Limb (tissue), 2 donors: ENCODE results near the gene PCNP.
A peak's percentile ranks its signal among the peaks of the same experiment; 100 is the strongest.
"Not testable (repeated sequence)": the region's sequence is repeated elsewhere in the genome, so short reads cannot be mapped to it uniquely, and the experiment has no call there.

Experiments used
- DNase-seq, 2 donors: peaks; one replicate each; pipeline ENCODE4 v3.0.0-alpha.2; 2016; ENCODE audit errors: extremely low spot score in 2 of 2

Gene PCNP

GRCh38 chr3:101567528-101568317 is 6.3 kb upstream of the PCNP start:
- DNase-seq: no peak

- no peak for DNase-seq
Measured at GRCh38 chr3:101571028-101571895, 2.7 kb upstream of the PCNP start.

- DNase-seq: peak in 1 of 2 donors; percentile 17
Measured at GRCh38 chr3:101574388-101575112, 570 bp downstream of the PCNP start.

GRCh38 chr3:101577286-101577685 is 3.3 kb downstream of the PCNP start:
- DNase-seq: no peak

GRCh38 chr3:101588616-101589015 is 14.6 kb downstream of the PCNP start:
- no peak for DNase-seq

GRCh38 chr3:101591071-101591470 is 17.1 kb downstream of the PCNP start:
- no peak for DNase-seq

GRCh38 chr3:101602731-101603130 is 28.8 kb downstream of the PCNP start:
- no peak for DNase-seq

GRCh38 chr3:101603184-101603583 is 29.2 kb downstream of the PCNP start:
- DNase-seq: no peak

GRCh38 chr3:101605398-101605797 is 31.4 kb downstream of the PCNP start:
- not testable (repeated sequence) for DNase-seq

GRCh38 chr3:101611023-101611422 is 37.0 kb downstream of the PCNP start:
- DNase-seq: no peak

GRCh38 chr3:101613014-101613413 is 39.0 kb downstream of the PCNP start:
- not testable (repeated sequence) for DNase-seq

GRCh38 chr3:101615525-101615924 is 41.5 kb downstream of the PCNP start:
- no peak for DNase-seq

- DNase-seq: no peak
Measured at GRCh38 chr3:101617478-101617877, 43.5 kb downstream of the PCNP start.

- no peak for DNase-seq
Measured at GRCh38 chr3:101618726-101619125, 44.7 kb downstream of the PCNP start.

GRCh38 chr3:101619734-101620133 is 45.8 kb downstream of the PCNP start:
- no peak for DNase-seq

- no peak for DNase-seq
Measured at GRCh38 chr3:101623656-101624055, 49.7 kb downstream of the PCNP start.

- DNase-seq: no peak
Measured at GRCh38 chr3:101624857-101625256, 50.9 kb downstream of the PCNP start.

GRCh38 chr3:101625879-101626278 is 51.9 kb downstream of the PCNP start:
- no peak for DNase-seq

GRCh38 chr3:101629219-101629618 is 55.2 kb downstream of the PCNP start:
- no peak for DNase-seq

GRCh38 chr3:101631098-101631796 is 57.3 kb downstream of the PCNP start:
- no peak for DNase-seq

- DNase-seq: not testable (repeated sequence)
Measured at GRCh38 chr3:101631959-101632358, 58.0 kb downstream of the PCNP start.
